K562 (cell line): ENCODE results near the gene DTD1. TPM values are rescaled to one million over a fixed set of nuclear protein-coding genes. Genes with fewer than 3 reads are reported as not detected.

ENCODE experiments used
- CREM ChIP-seq: IDR thresholded peaks from 2 replicates; pipeline ENCODE4 v1.6.1; 2014; ENCODE audit warnings: antibody characterized with exemption, low read depth
- CXXC5 ChIP-seq: fragments of 250-450 bp; sonication (Bioruptor Pico); IDR thresholded peaks from 2 replicates; pipeline ENCODE4 v1.8.0; 2022; ENCODE audit warnings: inconsistent platforms, mild to moderate bottlenecking, moderate library complexity
- DMBX1 ChIP-seq: fragments of 250-450 bp; sonication (Bioruptor Pico); IDR thresholded peaks from 2 replicates; pipeline ENCODE4 v1.8.0; 2022; ENCODE audit warnings: inconsistent platforms, mild to moderate bottlenecking, moderate library complexity, borderline replicate concordance
- HDAC8 ChIP-seq: fragments of 450-650 bp; IDR thresholded peaks from 2 replicates; pipeline ENCODE4 v1.6.1; 2016; ENCODE audit warnings: mild to moderate bottlenecking, missing genetic modification characterization, moderate library complexity, missing compliant biosample characterization
- HSF4 ChIP-seq: fragments of 250-450 bp; sonication (Bioruptor Pico); IDR thresholded peaks from 2 replicates; pipeline ENCODE4 v2.1.2; 2022; ENCODE audit warnings: mild to moderate bottlenecking, moderate library complexity, borderline replicate concordance
- MGA ChIP-seq: fragments of 450-650 bp; IDR thresholded peaks from 2 replicates; pipeline ENCODE4 v1.6.1; 2016; ENCODE audit warnings: mild to moderate bottlenecking, moderate library complexity
- MYBL2 ChIP-seq, 2 experiments: fragments of 450-650 bp in 1 of 2; sonication (generic) in 1 of 2; formaldehyde crosslinking in 1 of 2; IDR thresholded peaks; 2 replicates each; pipeline versions ENCODE4 v1.6.1 to v1.8.1; 2017 to 2022; ENCODE audit warnings: borderline replicate concordance in 1 of 2, inconsistent platforms in 1 of 2, low read depth in 1 of 2, mild to moderate bottlenecking in 1 of 2, missing genetic modification reagents in 1 of 2, moderate library complexity in 1 of 2
- NELFE ChIP-seq: IDR thresholded peaks from 2 replicates; pipeline ENCODE4 v1.6.1; 2011; ENCODE audit warnings: mild to moderate bottlenecking; ENCODE audit not compliant: insufficient read depth, insufficient read length
- NR2C2 ChIP-seq, 2 experiments: fragments of 200-800 bp in 1 of 2; sonication (Bioruptor generic) in 1 of 2; sonication (generic) in 1 of 2; formaldehyde crosslinking in 1 of 2; IDR thresholded peaks; 2 replicates each; pipeline versions ENCODE4 v1.6.1 to v1.8.0; 2016 to 2022; ENCODE audit warnings: mild to moderate bottlenecking in 1 of 2, missing compliant biosample characterization in 1 of 2, missing genetic modification characterization in 1 of 2, missing genetic modification reagents in 1 of 2
- PHB ChIP-seq: fragments of 250-450 bp; sonication (Bioruptor Pico); IDR thresholded peaks from 2 replicates; pipeline ENCODE4 v1.5.0; 2021
- ZNF12 ChIP-seq: sonication (generic); formaldehyde crosslinking; IDR thresholded peaks from 2 replicates; pipeline ENCODE4 v1.4.0; 2020; ENCODE audit warnings: mild to moderate bottlenecking, missing genetic modification reagents
- ZNF444 ChIP-seq: fragments of 250-450 bp; sonication (Bioruptor Pico); IDR thresholded peaks from 2 replicates; pipeline ENCODE4 v1.4.0; 2020; ENCODE audit warnings: mild to moderate bottlenecking, moderate library complexity
- ZNF740 ChIP-seq, 3 experiments: fragments of 200-800 bp in 1 of 3; sonication (Bioruptor generic) in 1 of 3; sonication (generic) in 1 of 3; formaldehyde crosslinking in 1 of 3; IDR thresholded peaks; 2 replicates each; pipeline versions ENCODE4 v1.6.1 to v1.8.0; 2016 to 2022; ENCODE audit warnings: mild to moderate bottlenecking in 2 of 3, missing compliant biosample characterization in 2 of 3, missing genetic modification characterization in 2 of 3, missing genetic modification reagents in 1 of 3
- polyA plus RNA-seq, 8 experiments: library from polyadenylated mRNA; depleted of rRNA in 4 of 8; stranded (reverse) in 5 of 8; unstranded in 3 of 8; fragments of >200 nt; fragmentation: Nextera tagmentation in 2 of 8; fragmentation: Illumina TruSeq in 1 of 8; extraction: Ambion mirVana in 2 of 8; extraction: Trizol in 1 of 8; gene quantifications; 2 replicates each; pipeline versions ENCODE4 v1.2.1 to v1.2.3, GENCODE V29; 2011 to 2014; ENCODE audit warnings: inconsistent platforms in 1 of 8, missing spikeins in 1 of 8
- total RNA-seq, 7 experiments: library from RNA; depleted of rRNA in 6 of 7; stranded (reverse); fragments of >200 nt in 6 of 7; fragmentation: Illumina TruSeq in 2 of 7; extraction: Trizol in 2 of 7; gene quantifications; 2 replicates each; pipeline versions ENCODE4 v1.2.1 to v1.2.3, GENCODE V29; 2011 to 2021; ENCODE audit warnings: low replicate concordance in 1 of 7

DTD1 gene
- total and polyA plus RNA-seq, 9 of the 15 experiments (the other 6 are each of a cell fraction or from before 2014, with no cell fraction given), result 5.7 to 28.6 (median 26.8) TPM

GRCh38 chr20:18587665-18588573 lies at the start of gene DTD1 (continued):
- TF ChIP-seq MGA, result no peak
- TF ChIP-seq ZNF444, result no peak
- TF ChIP-seq NELFE, result no peak
- TF ChIP-seq HDAC8, result peak; percentile 57; the same call in 1 of the 2 replicates
- TF ChIP-seq MYBL2 (IDR thresholded peaks at IDR 0.05; ENCODE audit: low read depth), result no peak
- no peak for TF ChIP-seq MYBL2 (CRISPR knock-in tag; IDR thresholded peaks at IDR 0.05; ENCODE audit: borderline replicate concordance)
- no peak for TF ChIP-seq NR2C2 (CRISPR knock-in tag; IDR thresholded peaks at IDR 0.05)
- TF ChIP-seq NR2C2 (tag; IDR thresholded peaks at IDR 0.05), result peak; percentile 91
- TF ChIP-seq DMBX1 (CRISPR knock-in tag), result 0 out of 2 replicates have a peak, but pooled peaks have one; percentile 22
- no peak for TF ChIP-seq PHB (CRISPR knock-in tag)
- no peak for TF ChIP-seq HSF4 (CRISPR knock-in tag)
- no peak for TF ChIP-seq ZNF12 (CRISPR knock-in tag)
- peak; percentile 53 for TF ChIP-seq CREM
- peak; percentile 84 for TF ChIP-seq ZNF740 (CRISPR knock-in tag; IDR thresholded peaks at IDR 0.05)
- TF ChIP-seq ZNF740 (tag; IDR thresholded peaks at IDR 0.05), result peak in 1 of 2 experiments; percentile 48; a peak in 1 of 4 replicates
- TF ChIP-seq CXXC5 (CRISPR knock-in tag), result peak; percentile 86
